GM21390 (cell line): ENCODE results near the gene TPD52L2.
"Not testable (repeated sequence)": the region's sequence is repeated elsewhere in the genome, so short reads cannot be mapped to it uniquely, and the experiment has no call there.

Source experiments
- ATAC-seq: cut with Tn5 transposase; IDR thresholded peaks from one replicate; pipeline ENCODE4 v1.9.1; 2021; ENCODE audit not compliant: unreplicated experiment

Gene TPD52L2

DNA sequence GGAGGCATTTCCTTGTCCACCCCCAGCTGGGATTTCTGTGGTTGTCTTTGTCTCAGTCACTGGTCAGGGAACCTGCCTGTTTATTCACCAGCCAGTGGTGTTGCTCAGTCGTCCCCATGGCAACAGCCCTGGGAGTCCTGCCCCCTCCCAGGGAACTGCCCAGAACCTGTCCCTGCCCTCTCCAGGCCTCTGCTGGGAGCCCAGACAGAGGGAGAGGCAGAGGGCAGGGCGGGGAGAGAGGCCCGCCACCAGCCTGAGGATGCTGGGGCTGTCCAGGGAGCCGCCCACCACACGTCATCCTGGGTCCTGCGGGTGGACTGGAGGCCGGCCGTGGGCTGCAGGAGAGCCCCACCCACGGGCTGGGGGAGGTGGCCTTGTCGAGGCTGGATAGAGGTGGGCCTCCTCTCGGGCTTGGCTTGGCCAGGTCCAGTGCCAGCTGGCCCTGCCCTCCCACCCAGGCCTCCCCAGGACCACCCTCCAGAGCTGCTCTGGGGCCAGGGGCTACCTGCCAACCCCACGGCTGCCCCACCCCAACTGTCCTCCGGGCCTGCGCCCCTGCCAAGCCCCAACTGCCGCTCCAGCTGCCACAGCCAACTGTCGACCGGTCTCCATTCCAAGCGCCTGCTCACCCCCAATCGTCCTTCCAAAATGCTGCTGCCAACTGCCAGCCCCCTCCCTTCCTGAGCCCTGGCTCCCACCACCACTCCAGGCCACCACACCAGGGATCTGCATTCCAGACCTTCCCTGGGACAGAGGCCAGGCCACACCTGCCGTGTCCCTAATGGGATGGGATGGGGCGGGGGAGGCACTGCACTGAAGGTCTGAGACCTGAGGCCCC lies 29.8 kb upstream of the TPD52L2 start:
- no peak for ATAC-seq

DNA sequence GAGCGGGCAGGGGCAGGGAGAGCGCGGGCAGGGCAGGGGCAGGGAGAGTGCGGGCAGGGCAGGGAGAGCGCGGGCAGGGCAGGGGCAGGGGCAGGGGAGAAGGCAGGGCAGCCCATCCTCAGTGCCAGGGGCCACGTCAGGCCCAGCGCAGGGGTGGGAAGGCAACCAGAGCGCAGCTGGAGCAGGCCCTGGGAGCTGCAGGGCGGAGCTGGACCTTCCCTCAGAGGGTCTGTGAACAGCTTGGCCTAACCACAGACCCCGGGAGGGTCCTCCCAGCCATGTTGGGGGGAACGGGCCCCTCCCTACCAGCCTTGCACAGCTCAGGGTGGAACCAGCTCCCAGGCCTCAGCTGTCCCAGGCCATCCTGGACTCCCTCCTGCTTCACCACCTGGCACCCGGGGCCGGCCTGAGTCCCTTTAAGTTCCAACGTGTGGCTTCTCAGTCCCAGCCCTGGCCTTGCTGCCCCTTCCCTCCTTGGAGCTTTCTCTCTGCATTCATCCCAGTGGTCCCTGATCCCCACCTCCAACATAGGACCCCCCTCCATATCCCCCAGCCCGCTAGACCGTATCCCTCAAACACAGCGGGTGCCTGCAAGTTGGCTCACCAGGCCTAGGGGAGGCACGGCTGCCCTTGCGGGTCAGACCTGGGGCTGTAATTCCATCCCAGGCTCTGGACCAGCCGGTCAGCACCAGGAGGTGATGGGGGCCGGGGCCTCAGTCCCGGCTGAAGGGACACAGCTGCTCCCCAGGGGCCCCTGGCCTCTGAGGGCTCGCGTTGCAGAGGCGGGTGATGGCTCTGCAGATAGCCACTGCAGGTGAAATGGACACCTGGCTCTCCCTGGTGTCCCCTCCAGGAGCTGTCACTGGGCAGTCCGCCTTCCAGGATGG lies 28.4 kb upstream of the TPD52L2 start:
- ATAC-seq, result no peak

DNA sequence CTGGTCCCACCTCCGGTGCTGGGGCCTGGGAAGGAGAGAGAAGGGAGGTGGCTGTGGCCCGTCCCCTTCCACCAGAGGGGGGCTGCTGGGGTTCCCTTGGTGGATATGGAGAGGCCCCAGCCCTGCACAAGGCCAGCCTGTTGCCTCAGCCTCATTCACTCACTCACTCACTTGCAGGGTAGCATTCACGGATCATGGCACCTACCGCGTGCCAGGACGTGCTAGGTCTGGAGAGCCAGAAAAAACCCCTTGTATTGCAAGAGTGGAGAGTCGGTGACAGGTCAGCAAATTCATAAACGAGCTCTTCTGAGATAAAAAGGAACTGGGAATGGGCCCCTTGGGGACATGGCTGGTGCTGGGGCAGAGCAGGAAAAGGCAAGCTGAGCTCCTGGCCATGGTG lies 27.6 kb upstream of the TPD52L2 start:
- ATAC-seq, result no peak

DNA sequence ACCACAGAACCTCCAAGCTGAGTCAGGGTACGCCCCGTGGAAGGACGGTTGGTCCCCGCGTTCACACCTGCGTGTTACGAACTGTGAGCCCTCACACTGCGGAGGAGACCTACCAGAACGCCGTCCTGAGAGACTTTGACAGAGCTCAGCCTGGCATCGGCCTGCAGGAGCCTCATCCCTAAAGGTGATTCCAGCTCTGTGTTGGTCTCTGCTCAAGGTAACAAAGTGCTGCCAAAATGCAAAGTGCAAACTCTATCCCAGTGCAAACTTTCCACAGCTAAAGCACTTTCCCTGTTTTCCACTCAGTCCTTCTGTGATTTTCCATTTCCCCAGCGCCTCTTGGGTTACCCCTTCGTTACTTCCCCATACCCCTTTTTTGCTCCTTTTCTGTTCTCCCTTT lies 25.4 kb upstream of the TPD52L2 start:
- no peak for ATAC-seq

DNA sequence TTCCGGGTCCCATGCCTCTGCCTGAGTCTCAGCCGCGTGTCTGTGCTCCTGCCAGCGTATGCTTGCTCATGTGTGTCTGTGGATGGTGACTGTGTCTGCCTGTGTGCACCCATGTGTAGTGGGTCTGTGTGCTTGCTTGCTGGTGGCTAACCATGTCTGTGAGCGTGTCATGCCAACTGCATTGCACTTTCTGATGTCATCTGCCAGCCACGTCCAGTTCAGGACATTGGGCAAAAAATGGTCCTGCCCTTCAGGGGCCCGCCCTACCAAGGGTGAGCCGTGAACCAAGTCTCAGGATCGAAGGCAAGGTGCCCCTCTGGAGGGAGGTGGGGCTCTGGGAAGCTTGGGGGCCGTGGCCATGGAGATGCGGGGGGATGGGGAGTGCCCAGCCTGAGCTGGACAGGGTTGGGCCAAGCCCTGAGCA lies 24.7 kb upstream of the TPD52L2 start:
- ATAC-seq, result no peak

DNA sequence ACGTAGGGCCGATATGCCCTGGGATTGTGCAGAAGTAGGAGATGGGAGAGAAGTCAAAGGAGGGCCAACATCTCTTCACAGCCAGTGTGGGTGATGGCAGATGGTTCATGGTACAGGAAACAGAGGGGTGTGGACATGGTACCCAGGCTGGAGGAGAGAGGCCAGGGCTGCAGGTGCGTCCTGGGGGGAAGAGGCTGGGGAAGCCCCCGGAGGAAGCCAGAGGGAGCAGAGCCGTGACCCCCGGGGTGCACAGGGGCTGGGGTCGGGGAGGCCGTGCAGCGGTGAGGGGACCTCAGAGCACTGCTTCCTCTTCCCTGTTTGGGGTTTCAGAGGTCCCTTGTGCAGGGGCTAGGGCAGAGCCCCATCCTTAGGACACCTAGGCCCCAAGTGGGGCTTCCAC lies 22.8 kb upstream of the TPD52L2 start:
- ATAC-seq, result no peak

DNA sequence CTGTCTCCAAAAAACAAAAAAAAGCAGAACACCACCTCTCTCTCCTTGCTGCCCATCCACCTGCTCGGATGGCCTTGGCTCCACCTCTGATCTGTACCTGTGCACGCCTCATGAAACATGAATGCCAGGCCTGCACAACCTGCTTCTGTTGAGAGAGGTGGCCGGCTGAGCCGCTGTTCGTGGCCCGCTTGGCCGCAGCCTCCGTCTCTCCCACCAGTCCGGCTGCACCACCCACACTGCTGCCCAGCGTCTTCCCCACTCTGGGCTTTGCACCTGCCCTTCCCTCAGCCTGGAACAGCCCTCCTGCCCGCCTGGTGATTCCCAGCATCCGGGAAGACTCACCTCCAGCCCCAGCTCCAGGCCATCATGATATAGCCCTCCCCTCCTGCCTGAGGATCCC lies 21.8 kb upstream of the TPD52L2 start:
- ATAC-seq, result no peak

DNA sequence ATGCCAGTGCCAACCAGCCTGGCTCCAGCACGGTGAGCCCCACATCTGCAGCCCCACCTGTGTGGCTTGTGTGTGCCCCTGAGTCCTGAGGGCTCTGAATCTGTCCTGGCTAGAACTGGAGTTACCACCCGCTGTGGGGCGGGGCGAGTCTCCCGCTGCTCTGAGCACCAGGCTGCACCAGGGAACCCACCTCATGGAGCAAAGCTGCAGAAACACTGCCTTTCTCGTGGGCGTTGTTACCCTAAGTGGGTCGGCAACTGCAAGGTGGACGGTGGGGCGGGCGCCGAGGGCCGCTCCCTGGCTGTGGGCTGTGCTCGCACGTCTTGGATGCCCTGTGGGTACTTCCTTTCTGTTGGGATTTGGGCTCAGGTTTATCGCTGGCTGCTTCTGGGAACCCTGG lies 21.3 kb upstream of the TPD52L2 start:
- no peak for ATAC-seq

DNA sequence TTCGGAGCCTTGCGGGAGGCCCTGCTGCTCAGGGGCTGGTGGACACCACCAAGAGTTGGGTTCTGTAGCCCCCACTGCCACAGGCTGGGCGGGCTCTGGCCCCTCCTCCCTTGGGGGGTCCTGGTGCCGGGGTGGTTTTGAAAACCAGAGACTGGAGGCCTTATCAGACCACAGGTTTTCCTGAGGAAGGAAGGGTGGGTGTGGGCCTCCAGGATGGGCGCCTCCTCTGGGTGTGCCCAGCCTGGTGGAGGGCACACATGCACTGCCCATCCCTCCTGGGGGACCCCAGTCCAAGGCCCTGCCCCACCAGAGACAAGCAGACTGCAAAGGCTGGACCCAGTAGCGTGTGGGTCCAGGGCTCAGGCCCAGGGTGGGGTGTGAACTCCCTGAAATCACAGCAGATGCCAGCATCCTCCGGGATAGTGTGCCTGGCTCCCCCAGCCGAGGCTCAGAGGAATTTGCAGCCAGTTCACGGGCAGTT lies 20.5 kb upstream of the TPD52L2 start:
- ATAC-seq, result no peak

DNA sequence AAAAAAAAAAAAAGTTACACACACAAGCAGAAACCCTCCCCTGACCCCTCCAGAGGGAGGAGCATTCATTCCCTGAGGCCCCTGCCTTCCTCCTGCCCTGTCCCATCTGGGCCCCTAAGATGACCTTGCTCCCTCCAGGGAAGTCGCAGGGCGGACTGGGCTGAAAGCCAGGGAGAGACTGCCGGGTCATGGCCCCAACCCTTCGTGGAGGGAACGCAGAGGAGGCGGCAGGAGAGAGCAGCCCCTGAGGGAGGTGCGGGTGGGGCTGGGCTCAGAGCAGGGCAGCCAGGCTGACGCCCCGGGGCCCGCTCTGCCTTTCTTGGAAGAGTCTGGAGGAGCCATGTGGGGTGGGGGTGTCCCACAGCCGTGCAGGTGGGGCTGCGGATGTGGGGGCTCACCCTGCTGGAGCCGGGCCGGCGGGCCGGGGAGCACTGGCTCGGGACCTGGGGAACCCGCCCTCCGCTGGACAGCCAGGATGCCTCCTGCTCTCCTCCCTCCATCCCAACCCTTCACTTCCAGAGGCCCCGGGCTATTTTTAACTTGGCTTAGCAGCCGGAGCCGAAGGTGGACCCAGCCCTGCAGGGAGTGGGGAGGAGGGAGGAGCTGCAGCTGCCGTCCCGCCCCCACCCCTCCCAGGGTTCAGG lies 18.8 kb upstream of the TPD52L2 start:
- ATAC-seq, result no peak

DNA sequence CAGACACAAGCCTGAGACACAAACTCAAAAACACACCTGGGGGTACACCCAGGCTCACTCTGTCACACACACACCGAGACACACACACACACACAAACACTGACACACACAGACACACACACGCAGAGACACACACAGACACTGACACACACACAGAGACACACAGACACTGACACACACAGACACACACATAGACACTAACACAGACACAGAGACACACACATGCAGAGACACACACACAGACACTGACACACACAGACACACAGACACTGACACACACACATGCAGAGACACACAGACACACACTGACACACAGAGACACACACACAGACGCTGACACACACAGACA lies 18.2 kb upstream of the TPD52L2 start:
- no peak for ATAC-seq

DNA sequence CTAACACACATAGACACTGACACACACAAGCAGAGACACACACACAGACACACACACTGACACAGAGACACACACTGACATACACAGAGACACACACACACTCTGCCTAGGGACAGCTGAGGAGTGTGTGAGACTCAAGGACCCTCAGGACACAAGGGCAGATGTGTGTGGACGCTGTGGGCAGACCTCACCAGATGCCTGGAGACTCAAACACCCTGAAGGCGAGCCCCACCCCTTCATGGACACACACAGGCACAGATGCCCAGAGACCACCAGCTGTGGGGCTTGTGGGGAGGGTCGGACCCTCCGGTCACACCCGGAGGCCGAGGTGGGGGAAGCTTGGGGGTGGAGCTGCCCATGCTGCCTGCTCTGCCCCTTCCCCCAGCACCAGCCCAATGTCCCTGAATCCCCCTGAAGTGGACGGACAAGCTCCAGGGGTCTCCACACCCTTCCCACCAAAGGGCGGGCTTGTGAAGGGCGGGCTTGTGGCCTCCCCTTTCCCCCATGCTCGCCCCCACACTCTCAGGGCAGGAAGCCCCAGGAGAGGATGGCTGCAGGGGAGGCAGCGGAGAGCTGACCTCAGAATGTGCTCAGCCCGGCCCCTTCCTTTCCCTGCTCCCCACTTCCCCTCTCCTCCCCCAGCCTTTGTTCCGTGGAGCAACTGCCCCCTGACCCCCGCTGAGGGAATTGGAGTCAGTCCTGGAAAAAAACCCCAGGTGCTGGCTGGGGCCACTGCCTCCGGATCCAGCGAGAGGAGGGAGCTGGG lies 17.6 kb upstream of the TPD52L2 start:
- ATAC-seq, result no peak

DNA sequence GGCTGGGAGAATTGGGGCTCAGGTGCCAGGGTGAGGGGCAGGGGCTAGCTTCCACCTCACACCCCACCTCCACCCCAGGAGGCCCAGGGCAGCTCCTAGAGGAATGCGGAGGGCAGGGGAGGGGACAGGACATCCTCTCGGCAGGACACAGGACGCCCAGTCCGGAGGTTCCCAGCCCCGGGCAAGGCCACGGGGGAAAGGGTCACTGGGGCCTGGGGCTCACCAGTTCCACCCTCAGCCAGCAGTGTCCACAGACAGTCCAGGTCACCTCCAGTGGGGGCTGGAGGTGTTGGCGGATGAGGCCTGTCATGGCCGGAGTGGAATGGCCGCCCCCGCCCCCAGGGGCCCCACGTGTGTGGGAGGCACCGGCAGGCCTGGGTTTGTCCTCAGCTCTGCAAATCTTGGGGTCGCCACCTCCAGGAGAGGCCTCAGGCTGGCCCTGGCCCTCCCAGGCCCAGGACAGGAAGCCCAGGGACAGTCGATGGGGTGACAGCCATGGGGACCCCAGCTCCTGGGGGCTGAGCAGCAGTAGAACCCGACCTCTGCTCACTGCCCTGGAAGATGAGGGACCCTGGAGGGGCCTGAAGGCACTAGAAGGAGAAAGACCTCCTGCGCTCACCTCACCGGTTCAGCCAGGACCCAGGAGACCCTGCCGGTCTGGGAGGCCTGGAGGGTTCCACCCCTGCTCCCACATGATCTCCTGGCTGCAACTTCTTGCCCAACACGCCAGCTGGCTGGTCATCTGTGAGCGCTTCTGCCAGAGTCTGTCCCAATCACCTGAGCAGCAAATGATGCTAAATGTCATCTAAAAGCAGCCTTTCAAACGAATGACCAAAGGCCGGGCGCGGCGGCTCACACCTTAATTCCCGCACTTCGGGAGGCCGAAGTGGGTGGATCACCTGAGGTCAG lies 16.8 kb upstream of the TPD52L2 start:
- no peak for ATAC-seq

DNA sequence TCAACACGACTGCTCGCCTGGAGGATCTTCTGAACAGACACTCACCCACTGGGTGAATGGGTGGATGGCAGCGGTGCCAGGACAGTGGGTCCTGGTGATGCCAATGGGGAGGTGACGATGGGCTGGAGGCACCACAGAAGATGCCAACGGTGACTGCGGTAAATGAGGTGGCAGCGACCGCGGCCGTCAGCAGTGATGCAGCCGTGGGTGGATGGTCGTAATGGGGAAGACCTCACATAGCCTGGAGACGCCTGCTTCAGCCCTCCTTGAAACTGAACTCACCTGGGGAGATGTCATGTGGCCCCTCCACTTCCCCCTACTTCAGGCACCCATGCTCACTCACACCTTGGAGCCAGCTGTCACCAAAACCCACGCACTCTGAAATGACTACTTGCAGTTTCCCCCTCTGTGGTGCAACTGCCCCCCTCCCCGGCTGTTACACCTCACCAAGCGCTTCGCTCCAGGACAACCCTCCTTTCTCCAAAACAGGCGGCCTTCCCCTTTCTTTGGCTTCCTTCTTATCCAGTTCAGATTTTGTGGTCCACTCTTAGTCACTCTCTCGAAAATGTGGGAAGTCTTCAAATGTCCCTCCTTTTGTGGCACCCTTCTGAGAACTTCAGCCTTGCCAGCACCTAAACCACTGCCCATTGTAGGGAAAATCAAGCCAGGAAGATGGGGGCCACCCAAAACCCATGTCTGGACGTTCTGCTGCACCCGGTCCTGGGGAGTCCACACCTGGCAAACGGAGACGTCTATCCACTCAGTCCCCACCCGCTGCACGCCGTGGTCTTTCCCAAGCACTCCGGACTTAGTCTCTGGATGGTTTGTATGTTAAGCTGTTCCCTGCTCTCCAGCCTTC lies 14.2 kb upstream of the TPD52L2 start:
- peak; percentile 80 for ATAC-seq

DNA sequence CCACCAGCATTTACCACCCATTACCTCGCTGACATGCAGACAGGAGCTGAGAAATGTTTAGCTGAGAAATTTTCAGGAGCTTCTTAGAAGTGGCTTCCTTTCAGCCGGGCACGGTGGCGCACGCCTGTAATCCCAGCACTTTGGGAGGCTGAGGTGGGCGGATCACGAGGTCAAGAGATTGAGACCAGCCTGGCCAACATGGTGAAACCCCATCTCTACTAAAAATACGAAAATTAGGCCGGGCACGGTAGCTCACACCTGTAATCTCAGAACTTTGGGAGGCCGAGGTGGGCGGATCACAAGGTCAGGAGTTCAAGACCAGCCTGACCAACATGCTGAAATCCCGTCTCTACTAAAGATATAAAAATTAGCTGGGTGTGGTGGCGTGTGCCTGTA lies 13.5 kb upstream of the TPD52L2 start:
- ATAC-seq, result not testable (repeated sequence)

DNA sequence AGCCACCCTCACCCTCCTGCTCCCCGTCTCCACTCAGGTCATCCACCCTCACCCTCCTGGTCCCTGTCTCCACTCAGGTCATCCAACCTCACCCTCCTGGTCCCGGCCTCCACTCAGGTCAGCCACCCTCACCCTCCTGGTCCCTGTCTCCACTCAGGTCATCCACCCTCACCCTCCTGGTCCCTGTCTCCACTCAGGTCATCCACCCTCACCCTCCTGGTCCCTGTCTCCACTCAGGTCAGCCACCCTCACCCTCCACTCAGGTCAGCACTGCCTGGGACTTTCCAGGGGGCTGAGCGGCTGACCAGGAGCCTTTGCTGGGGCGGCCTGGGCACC lies 11.4 kb upstream of the TPD52L2 start:
- ATAC-seq, result not testable (repeated sequence)

DNA sequence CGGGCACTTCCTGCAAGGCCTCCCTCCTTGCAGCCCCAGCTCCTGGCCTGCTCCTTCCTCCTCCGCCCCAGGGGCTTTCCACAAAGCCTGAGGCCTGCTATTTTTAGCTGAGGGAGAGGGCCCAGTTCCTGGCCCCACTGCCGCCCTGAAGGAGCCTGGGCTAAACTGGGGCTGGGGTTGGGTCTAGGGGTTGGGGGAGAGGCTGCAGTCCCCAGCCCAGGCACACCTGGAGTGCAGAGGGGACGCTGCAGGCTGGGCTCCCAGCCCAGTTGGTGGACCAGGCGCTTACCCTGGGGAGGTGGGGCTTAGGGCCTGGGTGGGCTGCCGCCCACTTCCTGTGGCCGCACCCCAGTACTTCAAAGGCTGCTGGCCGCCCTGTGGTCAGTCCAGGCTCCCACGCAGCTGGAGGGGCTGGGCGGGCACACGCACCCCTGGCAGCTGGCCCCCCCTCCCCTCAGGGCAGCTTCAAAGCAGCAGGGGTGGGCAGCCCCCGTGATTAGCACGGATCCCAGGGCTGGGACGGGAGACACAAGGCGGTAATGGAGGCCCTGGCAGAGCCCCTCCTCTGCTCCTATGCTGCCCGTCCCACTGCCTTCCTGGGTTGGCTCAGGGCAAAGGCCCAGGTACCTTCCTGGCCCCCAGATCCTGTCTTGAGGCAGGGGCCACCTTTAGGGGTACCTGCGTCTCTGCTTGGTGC lies 10.9 kb upstream of the TPD52L2 start:
- ATAC-seq, result no peak

DNA sequence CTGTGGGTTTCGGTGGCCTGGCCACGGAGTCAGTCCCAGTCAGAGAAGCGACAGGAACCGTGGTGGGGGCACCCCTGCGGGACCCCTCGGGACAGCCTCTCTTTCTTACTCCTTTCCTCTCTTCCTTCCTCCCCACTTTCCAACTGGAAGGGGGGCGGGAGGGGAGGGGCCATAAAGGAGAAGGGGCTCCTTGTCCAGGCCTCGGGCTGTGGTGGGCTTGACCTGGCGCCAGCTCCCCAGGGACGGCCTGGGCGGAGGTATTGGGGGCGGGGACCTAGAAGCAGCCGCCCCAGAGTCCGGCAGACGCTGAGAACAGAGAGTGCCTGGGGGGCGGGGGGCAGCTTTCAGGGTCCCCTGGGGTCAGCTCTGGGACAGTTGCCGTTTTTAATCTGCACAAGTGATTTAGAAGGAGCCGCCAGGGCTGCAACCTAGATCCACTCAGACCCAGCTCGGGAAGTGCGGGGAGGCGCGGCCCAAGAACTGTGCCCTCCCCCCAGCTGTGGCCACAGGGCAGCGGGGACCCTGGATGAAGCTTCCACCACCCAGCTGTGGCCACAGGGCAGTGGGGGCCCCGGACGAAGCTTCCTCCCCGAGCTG lies 10.2 kb upstream of the TPD52L2 start:
- no peak for ATAC-seq
